PC-9 (cell line): Measurements from ENCODE around the gene CPNE4. TPM values are rescaled to one million over a fixed set of nuclear protein-coding genes. Genes with fewer than 3 reads are reported as not detected.

Source experiments
- BruUV-seq: library from RNA; stranded (reverse); fragments of 400-500 nt; replicated peaks from 2 replicates; lab custom pipeline; 2021; lab: Mats Ljungman, UMichigan
- CTCF ChIA-PET: fragments of 300-600 bp; sonication (Branson Sonifier 250); formaldehyde crosslinking; loops from one replicate; lab custom pipeline; 2022; ENCODE audit warnings: antibody characterized with exemption; lab: Charles Lee
- POLR2A ChIA-PET: fragments of 300-600 bp; sonication (Branson Sonifier 250); formaldehyde crosslinking; loops from one replicate; lab custom pipeline; 2022; ENCODE audit warnings: antibody characterized with exemption; ENCODE audit not compliant: unreplicated experiment; lab: Charles Lee
- DNase-seq, 2 experiments: peaks; one replicate each; pipeline versions ENCODE4 v3.0.0 to v3.0.0-alpha.2; 2015 to 2022; ENCODE audit warnings: mixed read lengths in 1 of 2
- H2AFZ ChIP-seq: fragments of 200-600 bp; sonication (generic); 2 replicates; pipeline ENCODE4 v1.8.1; 2017; ENCODE audit warnings: antibody characterized with exemption
- H3F3A ChIP-seq: fragments of 200-600 bp; sonication (generic); 2 replicates; pipeline ENCODE4 v1.8.1; 2017; ENCODE audit warnings: antibody characterized with exemption, mild to moderate bottlenecking, low read depth; ENCODE audit not compliant: insufficient read depth
- H3K27ac ChIP-seq: fragments of 200-600 bp; sonication (generic); 2 replicates; pipeline ENCODE4 v1.6.1; 2016; ENCODE audit warnings: mixed run types
- H3K27me3 ChIP-seq: fragments of 200-600 bp; sonication (generic); 2 replicates; pipeline ENCODE4 v1.6.1; 2016; ENCODE audit warnings: low read depth, mixed run types; ENCODE audit not compliant: insufficient read depth
- H3K36me3 ChIP-seq: fragments of 200-600 bp; sonication (generic); 2 replicates; pipeline ENCODE4 v1.6.1; 2016; ENCODE audit warnings: low read depth, mixed run types
- H3K4me1 ChIP-seq: fragments of 200-600 bp; sonication (generic); replicated peaks from 2 replicates; pipeline ENCODE4 v1.6.1; 2016; ENCODE audit warnings: mixed run types; ENCODE audit not compliant: insufficient read depth
- H3K4me2 ChIP-seq: fragments of 200-600 bp; sonication (generic); 2 replicates; pipeline ENCODE4 v1.6.1; 2017; ENCODE audit warnings: mixed run types
- H3K4me3 ChIP-seq: fragments of 200-600 bp; sonication (generic); 2 replicates; pipeline ENCODE4 v1.6.1; 2016; ENCODE audit warnings: mixed run types
- H3K79me2 ChIP-seq: fragments of 200-600 bp; sonication (generic); 2 replicates; pipeline ENCODE4 v1.6.1; 2017; ENCODE audit warnings: low read depth, mixed run types
- H3K9me2 ChIP-seq: fragments of 200-600 bp; sonication (generic); 2 replicates; pipeline ENCODE4 v1.8.1; 2017; ENCODE audit warnings: mild to moderate bottlenecking; ENCODE audit not compliant: insufficient read depth
- H3K9me3 ChIP-seq: fragments of 200-600 bp; sonication (generic); 2 replicates; pipeline ENCODE4 v1.8.1; 2016; ENCODE audit warnings: low read depth; ENCODE audit not compliant: insufficient read depth
- H4K20me1 ChIP-seq: fragments of 200-600 bp; sonication (generic); 2 replicates; pipeline ENCODE4 v1.8.1; 2017; ENCODE audit not compliant: insufficient read depth
- EZH2 ChIP-seq: fragments of 200-600 bp; sonication (generic); IDR thresholded peaks from 2 replicates; pipeline ENCODE4 v1.8.0; 2017; ENCODE audit warnings: antibody characterized with exemption, low read depth
- intact Hi-C: fragments of 100-400 bp; cut with micrococcal nuclease; formaldehyde crosslinking; loops from one replicate; pipeline ENCODE4 v1.10.0; 2022; ENCODE audit not compliant: unreplicated experiment
- total RNA-seq: library from RNA; stranded (reverse); gene quantifications from 2 replicates; pipeline ENCODE4 v1.2.3, GENCODE V29; 2021
- TF ChIP-seq, protein P1 (sequence below): fragments of 200-600 bp; sonication (generic); conservative IDR thresholded peaks from 2 replicates; pipeline ENCODE4 v1.6.1; 2017; ENCODE audit warnings: mixed run types, antibody characterized with exemption, mild to moderate bottlenecking, moderate library complexity

CPNE4 gene
- total RNA-seq, 1 experiment from 2014 or later, result 0.22 TPM

DNA sequence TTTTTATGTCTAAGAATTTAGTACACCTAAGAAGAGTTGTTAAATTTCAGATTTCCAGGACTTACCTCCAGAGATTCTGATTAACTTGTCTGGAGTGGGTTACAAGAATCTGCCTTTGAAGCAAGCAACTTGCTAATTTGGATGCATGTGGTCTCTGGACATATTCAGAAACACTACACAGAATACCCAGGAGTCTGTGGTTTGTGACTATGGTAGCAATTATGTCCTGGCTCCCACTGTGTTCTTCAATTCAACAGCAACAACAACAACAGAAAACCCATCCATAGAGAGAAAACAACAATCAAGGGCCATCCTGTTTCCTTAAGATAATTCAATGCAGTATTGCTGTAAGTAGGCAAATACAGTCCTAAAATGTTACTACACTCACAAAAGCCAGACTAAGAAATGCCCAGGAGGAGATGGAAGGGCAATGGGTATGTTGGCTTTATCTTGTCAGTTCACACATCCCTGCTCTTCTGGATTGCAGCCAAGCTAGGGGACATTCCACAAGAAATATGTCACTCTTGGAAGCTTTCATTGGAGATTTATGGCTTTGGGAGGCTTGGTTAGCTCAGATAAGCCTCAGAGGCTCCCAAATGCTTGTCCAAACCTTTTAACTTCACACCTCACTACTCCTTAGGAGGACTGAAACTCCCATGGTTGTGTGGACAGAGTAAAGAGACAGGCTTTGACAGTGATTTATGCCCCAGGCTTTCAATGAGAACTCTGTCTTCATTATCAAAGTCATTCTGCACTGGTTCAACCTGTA is 432.6 kb downstream of the CPNE4 start:
- Histone ChIP-seq H3K4me3 (no peak overlapping the region), H3K9me2 (0 out of 2 replicates have a peak, but pooled peaks cover 7% of the 10 kb centered on the region), H3K27me3 (no peaks in the 10 kb centered on the region), H3F3A (no peaks in the 10 kb centered on the region), H3K27ac (no peak overlapping the region), H3K4me1 (no peaks in the 10 kb centered on the region), H2AFZ (no peak overlapping the region), H3K9me3 (no peaks in the 10 kb centered on the region), H3K4me2 (no peak overlapping the region), H3K36me3 (no peaks in the 10 kb centered on the region), H3K79me2 (no peaks in the 10 kb centered on the region), H4K20me1 (no peaks in the 10 kb centered on the region)
- intact Hi-C loops, result no loop called here
- no peak for TF ChIP-seq EZH2
- TF ChIP-seq, protein P1, sequence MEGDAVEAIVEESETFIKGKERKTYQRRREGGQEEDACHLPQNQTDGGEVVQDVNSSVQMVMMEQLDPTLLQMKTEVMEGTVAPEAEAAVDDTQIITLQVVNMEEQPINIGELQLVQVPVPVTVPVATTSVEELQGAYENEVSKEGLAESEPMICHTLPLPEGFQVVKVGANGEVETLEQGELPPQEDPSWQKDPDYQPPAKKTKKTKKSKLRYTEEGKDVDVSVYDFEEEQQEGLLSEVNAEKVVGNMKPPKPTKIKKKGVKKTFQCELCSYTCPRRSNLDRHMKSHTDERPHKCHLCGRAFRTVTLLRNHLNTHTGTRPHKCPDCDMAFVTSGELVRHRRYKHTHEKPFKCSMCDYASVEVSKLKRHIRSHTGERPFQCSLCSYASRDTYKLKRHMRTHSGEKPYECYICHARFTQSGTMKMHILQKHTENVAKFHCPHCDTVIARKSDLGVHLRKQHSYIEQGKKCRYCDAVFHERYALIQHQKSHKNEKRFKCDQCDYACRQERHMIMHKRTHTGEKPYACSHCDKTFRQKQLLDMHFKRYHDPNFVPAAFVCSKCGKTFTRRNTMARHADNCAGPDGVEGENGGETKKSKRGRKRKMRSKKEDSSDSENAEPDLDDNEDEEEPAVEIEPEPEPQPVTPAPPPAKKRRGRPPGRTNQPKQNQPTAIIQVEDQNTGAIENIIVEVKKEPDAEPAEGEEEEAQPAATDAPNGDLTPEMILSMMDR, result no peak
- BruUV-seq, result no TSS peak
- POLR2A ChIA-PET, result no interaction called here
- CTCF ChIA-PET, result no interaction called here
- no peak for DNase-seq

DNA sequence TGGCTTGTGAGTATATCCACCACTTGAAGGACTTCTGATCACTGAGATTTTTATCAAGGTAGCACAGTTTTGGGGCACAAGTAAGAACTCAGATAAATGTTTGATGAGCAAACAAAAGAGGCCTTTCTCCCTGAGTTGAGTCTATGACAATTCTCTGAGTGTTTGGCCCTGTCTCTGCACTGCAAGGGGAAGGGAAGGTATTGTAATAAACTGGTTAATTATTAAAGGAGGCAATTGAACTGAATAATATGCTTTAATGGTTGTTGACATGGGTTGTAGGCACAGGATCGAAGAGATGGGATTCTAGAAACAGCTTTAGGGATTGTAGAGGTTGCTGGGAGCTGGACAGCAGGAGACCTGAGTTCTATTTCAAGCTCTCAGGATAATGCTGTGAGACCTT is 437.0 kb downstream of the CPNE4 start:
- BruUV-seq, result no TSS peak
- Histone ChIP-seq H3K9me3 (no peaks in the 10 kb centered on the region), H3K4me3 (no peak overlapping the region), H2AFZ (no peak overlapping the region), H3K27ac (no peak overlapping the region), H4K20me1 (no peaks in the 10 kb centered on the region), H3K4me2 (no peak overlapping the region), H3K27me3 (no peaks in the 10 kb centered on the region), H3K9me2 (0 out of 2 replicates have a peak, but pooled peaks cover 7% of the 10 kb centered on the region), H3F3A (no peaks in the 10 kb centered on the region), H3K36me3 (no peaks in the 10 kb centered on the region), H3K4me1 (no peaks in the 10 kb centered on the region), H3K79me2 (no peaks in the 10 kb centered on the region)
- intact Hi-C loops, result no loop called here
- DNase-seq, result no peak
- ChIA-PET POLR2A (no interaction called here), CTCF (no interaction called here)
- TF ChIP-seq EZH2, result no peak
- TF ChIP-seq, protein P1, result no peak

DNA sequence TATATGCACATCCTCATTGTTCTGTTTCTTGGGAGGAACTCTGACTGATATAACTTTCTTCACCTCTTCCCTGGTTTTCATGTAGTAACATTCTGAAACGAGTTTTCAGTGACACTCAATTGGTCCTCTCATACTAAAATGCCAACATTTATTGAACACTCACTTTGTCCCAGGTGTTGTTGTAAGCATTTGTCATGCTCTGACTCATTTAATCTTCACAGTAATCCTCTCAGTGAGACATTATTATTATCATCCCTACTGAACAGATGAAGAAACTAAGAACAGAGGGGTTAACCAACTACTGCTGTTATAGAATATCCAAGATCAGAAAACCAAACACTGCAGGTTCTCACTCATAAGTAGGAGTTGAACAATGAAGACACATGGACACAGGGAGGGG is 437.9 kb downstream of the CPNE4 start:
- no peaks in the 10 kb centered on the region for H3K79me2 ChIP-seq
- CTCF ChIA-PET, result no interaction called here
- H3F3A ChIP-seq, result no peaks in the 10 kb centered on the region
- no peak overlapping the region for H3K4me3 ChIP-seq
- no peak overlapping the region for H3K27ac ChIP-seq
- no peaks in the 10 kb centered on the region for H4K20me1 ChIP-seq
- TF ChIP-seq, protein P1, result no peak
- no peak for TF ChIP-seq EZH2
- no peak overlapping the region for H2AFZ ChIP-seq
- no TSS peak for BruUV-seq
- no peaks in the 10 kb centered on the region for H3K27me3 ChIP-seq
- H3K36me3 ChIP-seq, result no peaks in the 10 kb centered on the region
- no peak overlapping the region for H3K4me2 ChIP-seq
- POLR2A ChIA-PET, result no interaction called here
- intact Hi-C loops, result no loop called here
- 0 out of 2 replicates have a peak, but pooled peaks cover 7% of the 10 kb centered on the region for H3K9me2 ChIP-seq
- no peaks in the 10 kb centered on the region for H3K9me3 ChIP-seq
- no peaks in the 10 kb centered on the region for H3K4me1 ChIP-seq
- DNase-seq, result no peak
